Keratinocyte (primary cell): ENCODE results near the gene UBAP1. TPM values are rescaled to one million over a fixed set of nuclear protein-coding genes. Genes with fewer than 3 reads are reported as not detected.
A peak's percentile ranks its signal among the peaks of the same experiment; 100 is the strongest.

Source experiments
- DNase-seq: peaks from one replicate; pipeline ENCODE4 v3.0.0-alpha.2; 2011; ENCODE audit warnings: low read depth, missing footprints, low spot score
- FAIRE-seq: peaks from 2 replicates; lab custom pipeline; 2011; peaks lifted over from hg19 to GRCh38; lab: Jason Lieb, UNC
- H2AFZ ChIP-seq: 2 replicates; pipeline ENCODE4 v1.6.0; 2012; ENCODE audit warnings: low read length, control low read depth, inconsistent platforms; ENCODE audit not compliant: control insufficient read depth
- H3K27ac ChIP-seq: 2 replicates; pipeline ENCODE4 v1.5.1; 2011; ENCODE audit warnings: low read length; ENCODE audit not compliant: control insufficient read depth, insufficient read depth
- H3K27me3 ChIP-seq: 3 replicates; pipeline ENCODE4 v1.6.0; 2011; ENCODE audit warnings: low read length; ENCODE audit not compliant: control insufficient read depth, insufficient read depth; ENCODE audit errors: extremely low read depth
- H3K36me3 ChIP-seq, 2 experiments: 2 replicates in 1 of 2; 3 replicates in 1 of 2; pipeline ENCODE4 v1.5.1; 2011; ENCODE audit warnings: low read length in 2 of 2, mild to moderate bottlenecking in 1 of 2; ENCODE audit not compliant: control insufficient read depth in 2 of 2, insufficient read depth in 2 of 2; ENCODE audit errors: extremely low read depth in 1 of 2
- H3K4me1 ChIP-seq: 3 replicates; pipeline ENCODE4 v1.5.1; 2011; ENCODE audit warnings: low read length; ENCODE audit not compliant: control insufficient read depth, insufficient read depth; ENCODE audit errors: extremely low read depth
- H3K4me2 ChIP-seq: 3 replicates; pipeline ENCODE4 v1.6.0; 2011; ENCODE audit warnings: low read depth, low read length; ENCODE audit not compliant: control insufficient read depth, insufficient read depth; ENCODE audit errors: extremely low read depth
- H3K4me3 ChIP-seq, 3 experiments: fragments of 200-600 bp in 1 of 3; sonication (generic) in 1 of 3; 2 replicates in 2 of 3; 3 replicates in 1 of 3; pipeline ENCODE4 v1.5.1; 2011 to 2016; ENCODE audit warnings: low read length in 3 of 3, mild to moderate bottlenecking in 3 of 3, control low read depth in 2 of 3, inconsistent platforms in 1 of 3, low read depth in 1 of 3, mixed read lengths in 1 of 3, mixed run types in 1 of 3, moderate library complexity in 1 of 3; ENCODE audit not compliant: control insufficient read depth in 2 of 3, insufficient read depth in 2 of 3; ENCODE audit errors: extremely low read depth in 1 of 3
- H3K79me2 ChIP-seq: 2 replicates; pipeline ENCODE4 v1.6.0; 2012; ENCODE audit warnings: low read length; ENCODE audit not compliant: control insufficient read depth, insufficient read depth
- H3K9ac ChIP-seq: 3 replicates; pipeline ENCODE4 v1.6.0; 2011; ENCODE audit warnings: low read length; ENCODE audit not compliant: control insufficient read depth, insufficient read depth; ENCODE audit errors: extremely low read depth
- H3K9me1 ChIP-seq: 3 replicates; pipeline ENCODE4 v1.6.0; 2011; ENCODE audit warnings: low read length; ENCODE audit not compliant: control insufficient read depth, insufficient read depth; ENCODE audit errors: extremely low read depth
- H3K9me3 ChIP-seq: 2 replicates; pipeline ENCODE4 v1.5.1; 2012; ENCODE audit warnings: low read depth, low read length; ENCODE audit not compliant: control insufficient read depth
- H4K20me1 ChIP-seq: 3 replicates; pipeline ENCODE4 v1.6.0; 2011; ENCODE audit warnings: low read length; ENCODE audit not compliant: control insufficient read depth, insufficient read depth; ENCODE audit errors: extremely low read depth
- EZH2 ChIP-seq: IDR thresholded peaks from one replicate; pipeline ENCODE4 v1.6.1; 2012; ENCODE audit warnings: inconsistent platforms, mild to moderate bottlenecking, low read length, moderate library complexity
- dilution Hi-C: fragments of 300-500 bp; cut with MboI; formaldehyde crosslinking; loops from one replicate; pipeline ENCODE4 v1.7.0; 2020; ENCODE audit warnings: low sequenced_read_pairs; ENCODE audit not compliant: extremely low pct_ligation_motif_present
- polyA plus RNA-seq, 5 experiments: library from polyadenylated mRNA; depleted of rRNA in 3 of 5; stranded (reverse) in 3 of 5; stranded (forward) in 1 of 5; unstranded in 1 of 5; fragments of >200 nt; gene quantifications; 1 replicate in 1 of 5; 2 replicates in 3 of 5; 3 replicates in 1 of 5; pipeline versions ENCODE4 v1.2.1 to v1.2.3, GENCODE V29; 2011 to 2012; ENCODE audit warnings: missing spikeins in 2 of 5, low read depth in 1 of 5, low replicate concordance in 1 of 5
- TF ChIP-seq, protein P1 (sequence below), 3 experiments: IDR thresholded peaks in 1 of 3; conservative IDR thresholded peaks in 1 of 3; optimal IDR thresholded peaks in 1 of 3; 2 replicates in 2 of 3; 3 replicates in 1 of 3; pipeline versions ENCODE3 to v1.5.1; 2011; ENCODE audit warnings: low read length in 3 of 3, mild to moderate bottlenecking in 3 of 3, moderate library complexity in 2 of 3, control low read depth in 1 of 3, inconsistent platforms in 1 of 3; ENCODE audit not compliant: insufficient read depth in 2 of 3; ENCODE audit errors: extremely low read depth in 1 of 3

UBAP1 gene
- polyA plus RNA-seq, 1 donor (not counting 4 experiments of a cell fraction or from before 2014, with no cell fraction given) = 81.8 TPM

DNA sequence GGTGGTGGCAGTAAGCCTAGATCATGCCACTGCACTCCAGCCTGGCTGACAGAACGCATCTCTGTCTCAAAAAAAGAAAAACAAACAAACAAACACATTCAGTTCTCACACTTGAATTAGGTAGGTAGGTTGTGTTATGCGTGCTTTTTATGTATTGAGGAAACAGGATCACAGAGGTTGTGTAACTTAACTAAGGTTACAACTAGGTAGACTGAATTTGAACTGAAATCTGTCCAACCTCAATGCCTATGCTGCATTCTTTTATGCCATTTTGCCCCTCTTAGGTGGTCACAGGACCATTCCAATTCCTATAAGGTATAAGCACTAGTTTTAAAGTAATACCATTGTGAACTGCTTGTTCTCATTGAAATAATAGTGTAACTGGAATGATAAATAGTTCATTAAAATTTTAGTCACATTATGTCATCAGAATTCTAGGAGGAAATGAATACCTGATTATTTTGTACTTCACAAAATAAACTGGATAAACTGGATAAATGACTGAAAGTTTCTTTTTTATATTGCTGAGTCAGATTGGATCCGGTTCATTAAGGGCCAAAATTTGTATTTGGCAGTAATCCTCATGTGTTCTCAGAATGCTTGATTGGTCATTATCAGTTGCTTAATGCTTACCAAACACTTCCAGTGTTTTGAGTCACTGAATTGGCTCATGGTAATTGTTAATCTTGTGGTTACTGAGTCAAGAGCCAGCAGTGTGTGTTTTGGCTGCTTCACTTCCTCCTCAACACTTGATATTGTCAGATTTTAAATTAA is 7.1 kb downstream of the UBAP1 start:
- DNase-seq = peak; percentile 94
- Histone ChIP-seq H2AFZ (no peak overlapping the region), H3K4me1 (peaks cover 25% of the 10 kb centered on the region), H3K79me2 (peaks cover 83% of the 10 kb centered on the region), H3K4me2 (peak overlapping the region; percentile 80), H3K27ac (peak overlapping the region; percentile 86), H3K9me1 (no peaks in the 10 kb centered on the region), H3K9me3 (no peaks in the 10 kb centered on the region), H3K36me3 (peaks cover 0 to 3% of the 10 kb centered on the region in 2 experiments), H3K4me3 (peak overlapping the region in 2 of 3 experiments; percentile 28 to 66), H3K9ac (peak overlapping the region; percentile 35), H3K27me3 (no peaks in the 10 kb centered on the region), H4K20me1 (no peaks in the 10 kb centered on the region)
- dilution Hi-C loops = no loop called here
- peak; percentile 85 for FAIRE-seq
- TF ChIP-seq EZH2 = no peak
- TF ChIP-seq, protein P1, sequence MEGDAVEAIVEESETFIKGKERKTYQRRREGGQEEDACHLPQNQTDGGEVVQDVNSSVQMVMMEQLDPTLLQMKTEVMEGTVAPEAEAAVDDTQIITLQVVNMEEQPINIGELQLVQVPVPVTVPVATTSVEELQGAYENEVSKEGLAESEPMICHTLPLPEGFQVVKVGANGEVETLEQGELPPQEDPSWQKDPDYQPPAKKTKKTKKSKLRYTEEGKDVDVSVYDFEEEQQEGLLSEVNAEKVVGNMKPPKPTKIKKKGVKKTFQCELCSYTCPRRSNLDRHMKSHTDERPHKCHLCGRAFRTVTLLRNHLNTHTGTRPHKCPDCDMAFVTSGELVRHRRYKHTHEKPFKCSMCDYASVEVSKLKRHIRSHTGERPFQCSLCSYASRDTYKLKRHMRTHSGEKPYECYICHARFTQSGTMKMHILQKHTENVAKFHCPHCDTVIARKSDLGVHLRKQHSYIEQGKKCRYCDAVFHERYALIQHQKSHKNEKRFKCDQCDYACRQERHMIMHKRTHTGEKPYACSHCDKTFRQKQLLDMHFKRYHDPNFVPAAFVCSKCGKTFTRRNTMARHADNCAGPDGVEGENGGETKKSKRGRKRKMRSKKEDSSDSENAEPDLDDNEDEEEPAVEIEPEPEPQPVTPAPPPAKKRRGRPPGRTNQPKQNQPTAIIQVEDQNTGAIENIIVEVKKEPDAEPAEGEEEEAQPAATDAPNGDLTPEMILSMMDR (optimal IDR thresholded peaks at IDR 0.05 in 1 of 3, IDR thresholded peaks at IDR 0.05 in 1 of 3, conservative IDR thresholded peaks at IDR 0.05 in 1 of 3; ENCODE audit: extremely low read depth in 1 of 3, insufficient read depth in 2 of 3, low read length in 3 of 3) = no peak

- no peak overlapping the region for H3K27ac ChIP-seq
- H3K9me3 ChIP-seq = no peaks in the 10 kb centered on the region
- no peak overlapping the region for H3K4me3 ChIP-seq
- no peak for DNase-seq
- dilution Hi-C loops = no loop called here
- FAIRE-seq = no peak
- peaks cover 0 to 3% of the 10 kb centered on the region in 2 experiments for H3K36me3 ChIP-seq
- H4K20me1 ChIP-seq = no peaks in the 10 kb centered on the region
- peaks cover 84% of the 10 kb centered on the region for H3K79me2 ChIP-seq
- peaks cover 25% of the 10 kb centered on the region for H3K4me1 ChIP-seq
- H3K9ac ChIP-seq = no peak overlapping the region
- no peak for TF ChIP-seq EZH2
- TF ChIP-seq, protein P1 (optimal IDR thresholded peaks at IDR 0.05 in 1 of 3, IDR thresholded peaks at IDR 0.05 in 1 of 3, conservative IDR thresholded peaks at IDR 0.05 in 1 of 3; ENCODE audit: extremely low read depth in 1 of 3, insufficient read depth in 2 of 3, low read length in 3 of 3) = no peak
- no peak overlapping the region for H2AFZ ChIP-seq
- H3K27me3 ChIP-seq = no peaks in the 10 kb centered on the region
- no peaks in the 10 kb centered on the region for H3K9me1 ChIP-seq
- no peak overlapping the region for H3K4me2 ChIP-seq
Measured at GRCh38 chr9:34187891-34188240, 9.0 kb downstream of the UBAP1 start.
